HepG2 (cell line): ENCODE measurements around the gene HIPK4. TPM values are rescaled to one million over a fixed set of nuclear protein-coding genes. Genes with fewer than 3 reads are reported as not detected.

Experiments
- ATAC-seq: fragments of 200-7000 bp; cut with Tn5 transposase; 3 replicates; pipeline ENCODE4 v1.9.1; 2020; ENCODE audit warnings: mild to moderate bottlenecking, moderate library complexity
- BruUV-seq: library from RNA; stranded (reverse); fragments of 400-500 nt; replicated peaks from 2 replicates; lab custom pipeline; 2021; lab: Mats Ljungman, UMichigan
- CTCF ChIA-PET: fragments of 300-600 bp; formaldehyde crosslinking; extraction: SDS; loops from one replicate; lab custom pipeline; 2021; ENCODE audit warnings: low total read pairs, inconsistent platforms, low intra/inter-chr PET ratio; lab: Yijun Ruan, JAX
- POLR2A ChIA-PET: fragments of 350-600 bp; sonication (Branson Sonifier 250); formaldehyde crosslinking; loops from one replicate; lab custom pipeline; 2020; ENCODE audit warnings: antibody characterized with exemption, inconsistent platforms; lab: Yijun Ruan, JAX
- DNase-seq: peaks from one replicate; pipeline ENCODE4 v3.0.0-alpha.2; 2015; ENCODE audit warnings: low spot score
- FAIRE-seq: peaks from 3 replicates; lab custom pipeline; 2011; peaks lifted over from hg19 to GRCh38; lab: Jason Lieb, UNC
- H2AFZ ChIP-seq: one replicate; pipeline ENCODE4 v1.6.1; 2011; ENCODE audit warnings: low read length, inconsistent platforms
- H3K27ac ChIP-seq: fragments of 300-600 bp; 3 replicates; pipeline ENCODE4 v1.8.0; 2011; ENCODE audit warnings: mixed run types, mild to moderate bottlenecking, mixed read lengths, low read length, inconsistent platforms; ENCODE audit not compliant: insufficient read depth; ENCODE audit errors: extremely low read length
- H3K27me3 ChIP-seq, 2 experiments: fragments of 200-600 bp in 1 of 2; 2 replicates in 1 of 2; 3 replicates in 1 of 2; pipeline versions ENCODE4 v1.6.0 to v1.8.0; 2011; ENCODE audit warnings: low read length in 2 of 2, mild to moderate bottlenecking in 2 of 2, moderate library complexity in 2 of 2, inconsistent platforms in 1 of 2; ENCODE audit not compliant: insufficient read depth in 2 of 2, control insufficient read depth in 1 of 2
- H3K36me3 ChIP-seq, 2 experiments: fragments of 200-600 bp in 1 of 2; replicated peaks in 1 of 2; 2 replicates in 1 of 2; 3 replicates in 1 of 2; pipeline versions ENCODE4 v1.5.1 to v1.8.0; 2011; ENCODE audit warnings: low read length in 2 of 2, inconsistent platforms in 1 of 2; ENCODE audit not compliant: insufficient read depth in 2 of 2, control insufficient read depth in 1 of 2
- H3K4me1 ChIP-seq: 2 replicates; pipeline ENCODE4 v1.5.1; 2012; ENCODE audit warnings: low read length, inconsistent platforms; ENCODE audit not compliant: insufficient read depth
- H3K4me2 ChIP-seq: 2 replicates; pipeline ENCODE4 v1.6.0; 2011; ENCODE audit warnings: low read depth, low read length, inconsistent platforms
- H3K4me3 ChIP-seq, 3 experiments: fragments of 200-600 bp in 1 of 3; sonication (generic), shearing (Covaris generic) in 1 of 3; replicated peaks in 1 of 3; 2 replicates each; pipeline ENCODE4 v1.5.1; 2011 to 2016; ENCODE audit warnings: low read length in 3 of 3, inconsistent platforms in 2 of 3, low read depth in 2 of 3, mild to moderate bottlenecking in 2 of 3, control low read depth in 1 of 3, mixed read lengths in 1 of 3; ENCODE audit not compliant: insufficient read depth in 1 of 3
- H3K79me2 ChIP-seq: one replicate; pipeline ENCODE4 v1.6.1; 2011; ENCODE audit warnings: low read length, inconsistent platforms; ENCODE audit not compliant: insufficient read depth
- H3K9ac ChIP-seq: 2 replicates; pipeline ENCODE4 v1.6.0; 2011; ENCODE audit warnings: mild to moderate bottlenecking, low read depth, low read length, inconsistent platforms; ENCODE audit not compliant: insufficient read depth
- H3K9me3 ChIP-seq: 2 replicates; pipeline ENCODE4 v1.5.1; 2012; ENCODE audit warnings: mild to moderate bottlenecking, low read length
- H4K20me1 ChIP-seq: 2 replicates; pipeline ENCODE4 v1.6.0; 2011; ENCODE audit warnings: inconsistent platforms, mild to moderate bottlenecking, low read length, moderate library complexity; ENCODE audit not compliant: insufficient read depth
- CCDC6 ChIP-seq: sonication (generic); formaldehyde crosslinking; IDR thresholded peaks from 2 replicates; pipeline ENCODE4 v1.8.1; 2022; ENCODE audit warnings: mild to moderate bottlenecking, missing genetic modification reagents, moderate library complexity
- FOXC1 ChIP-seq: sonication (generic); formaldehyde crosslinking; IDR thresholded peaks from 2 replicates; pipeline ENCODE4 v1.8.0; 2022; ENCODE audit warnings: mild to moderate bottlenecking, missing genetic modification reagents, borderline replicate concordance
- FOXO4 ChIP-seq: sonication (generic); formaldehyde crosslinking; conservative IDR thresholded peaks from 2 replicates; pipeline ENCODE4 v1.8.1; 2023; ENCODE audit warnings: missing genetic modification reagents
- FUBP1 ChIP-seq: sonication (generic); formaldehyde crosslinking; IDR thresholded peaks from 2 replicates; pipeline ENCODE4 v1.5.1; 2020; ENCODE audit warnings: missing genetic modification reagents, mild to moderate bottlenecking, borderline replicate concordance
- HMGA1 ChIP-seq: sonication (generic); formaldehyde crosslinking; conservative IDR thresholded peaks from 2 replicates; pipeline ENCODE4 v1.4.0; 2020; ENCODE audit warnings: missing genetic modification reagents
- MEIS1 ChIP-seq: sonication (generic); formaldehyde crosslinking; IDR thresholded peaks from 2 replicates; pipeline ENCODE4 v1.9.0; 2021; ENCODE audit warnings: mild to moderate bottlenecking, missing genetic modification reagents, moderate library complexity, borderline replicate concordance
- NFIB ChIP-seq: sonication (generic); formaldehyde crosslinking; IDR thresholded peaks from 2 replicates; pipeline ENCODE4 v1.9.0; 2021; ENCODE audit warnings: missing genetic modification reagents, mild to moderate bottlenecking, borderline replicate concordance
- RNF2 ChIP-seq: fragments of 450-650 bp; conservative IDR thresholded peaks from 2 replicates; pipeline ENCODE4 v1.6.1; 2016; ENCODE audit warnings: low read depth
- ZNF816 ChIP-seq: sonication (generic); formaldehyde crosslinking; IDR thresholded peaks from 2 replicates; pipeline ENCODE4 v1.8.0; 2022; ENCODE audit warnings: missing genetic modification reagents, mild to moderate bottlenecking, borderline replicate concordance
- WGBS: methylation state at CpG from one replicate; pipeline ENCODE4 v1.1.6; 2017; ENCODE audit warnings: low lambda C conversion rate; 5-methylcytosine and 5-hydroxymethylcytosine counted together
- in situ Hi-C: cut with HindIII; loops from 2 replicates; pipeline ENCODE4 v1.10.0; 2017; ENCODE audit warnings: low pct_unique_long_range_greater_than_20kb; ENCODE audit not compliant: extremely low pct_ligation_motif_present
- intact Hi-C: fragments of 100-400 bp; cut with micrococcal nuclease; formaldehyde crosslinking; loops from one replicate; pipeline ENCODE4 v1.10.0; 2022; ENCODE audit not compliant: unreplicated experiment
- polyA plus RNA-seq, 8 experiments: library from polyadenylated mRNA; depleted of rRNA in 3 of 8; stranded (reverse) in 7 of 8; unstranded in 1 of 8; fragments of >200 nt; fragmentation: Illumina TruSeq in 4 of 8; extraction: Trizol in 4 of 8; gene quantifications; 2 replicates each; pipeline versions ENCODE4 v1.2.1 to v1.2.3, GENCODE V29; 2011 to 2016; ENCODE audit warnings: low read depth in 4 of 8, missing spikeins in 1 of 8, mixed read lengths in 1 of 8; ENCODE audit not compliant: insufficient read depth in 1 of 8
- total RNA-seq, 5 experiments: library from RNA; depleted of rRNA; stranded (reverse); fragments of >200 nt; fragmentation: Illumina TruSeq; extraction: Trizol; gene quantifications; 2 replicates each; pipeline ENCODE4 v1.2.3, GENCODE V29; 2016; ENCODE audit warnings: low read depth in 1 of 5
- TF ChIP-seq, protein P1 (sequence below): sonication (generic); formaldehyde crosslinking; IDR thresholded peaks from 2 replicates; pipeline ENCODE4 v1.8.0; 2022; ENCODE audit warnings: missing genetic modification reagents, low read depth, mild to moderate bottlenecking, borderline replicate concordance
- TF ChIP-seq, protein P2 (sequence below): sonication (generic); formaldehyde crosslinking; IDR thresholded peaks from 2 replicates; pipeline ENCODE4 v1.4.0; 2020; ENCODE audit warnings: missing genetic modification reagents
- TF ChIP-seq, protein P3 (sequence below): sonication (generic); formaldehyde crosslinking; IDR thresholded peaks from 2 replicates; pipeline ENCODE4 v1.4.0; 2020; ENCODE audit warnings: missing genetic modification reagents
- TF ChIP-seq, protein P4 (sequence below): sonication (generic); formaldehyde crosslinking; IDR thresholded peaks from 2 replicates; pipeline ENCODE4 v1.5.0; 2020; ENCODE audit warnings: missing genetic modification reagents, mild to moderate bottlenecking, borderline replicate concordance
- TF ChIP-seq, protein P5 (sequence below): fragments of 450-650 bp; IDR thresholded peaks from 2 replicates; pipeline ENCODE4 v1.6.1; 2017

Gene HIPK4
- total and polyA plus RNA-seq, 2 of the 13 experiments (the other 11 are each of a cell fraction or from before 2014, with no cell fraction given) = 0.03 TPM; not detected in 1

- ATAC-seq = no peak
- no peak overlapping the region for H3K4me3 ChIP-seq
- H3K4me2 ChIP-seq = peak overlapping the region; percentile 79; the same call in 1 of the 2 replicates
- H3K36me3 ChIP-seq = peaks cover 0 to 2% of the 10 kb centered on the region in 2 experiments; a peak in 1 of 5 replicates
- H2AFZ ChIP-seq = no peak overlapping the region
- no peak for FAIRE-seq
- 53% methylated on average over 3 of the region's 3 CpGs for WGBS
- no peaks in the 10 kb centered on the region for H4K20me1 ChIP-seq
- CTCF ChIA-PET = no interaction called here
- BruUV-seq = no TSS peak
- no peaks in the 10 kb centered on the region for H3K9me3 ChIP-seq
- POLR2A ChIA-PET = interaction anchor here (2.0 to 2.6 kb wide), 2 partner anchors 8 to 25 kb away, joined by 12 to 20 read pairs; partner anchors contain the start of gene SERTAD1
- in situ Hi-C loops (no loop called here), intact Hi-C loops (no loop called here)
- H3K4me1 ChIP-seq = peaks cover 53% of the 10 kb centered on the region
- H3K9ac ChIP-seq = no peak overlapping the region
- no peak overlapping the region for H3K27ac ChIP-seq
- H3K79me2 ChIP-seq = no peaks in the 10 kb centered on the region
- H3K27me3 ChIP-seq = 0 out of 5 replicates have a peak, but pooled peaks cover 0 to 5% of the 10 kb centered on the region in 2 experiments
- no peak for DNase-seq
- TF ChIP-seq RNF2 (no peak), NFIB (no peak), HMGA1 (CRISPR knock-in tag) (no peak), CCDC6 (CRISPR knock-in tag) (no peak), FOXC1 (CRISPR knock-in tag) (no peak), FUBP1 (CRISPR knock-in tag) (no peak), ZNF816 (CRISPR knock-in tag) (no peak), FOXO4 (CRISPR knock-in tag) (no peak), MEIS1 (CRISPR knock-in tag) (no peak)
- TF ChIP-seq, protein P1, sequence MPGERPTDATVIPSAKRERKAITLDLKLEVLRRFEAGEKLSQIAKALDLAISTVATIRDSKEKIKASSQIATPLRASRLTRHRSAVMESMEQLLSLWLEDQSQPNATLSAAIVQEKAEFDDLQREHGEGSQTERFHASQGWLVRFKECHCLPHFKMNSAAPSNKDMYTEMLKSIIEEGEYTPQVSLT (CRISPR knock-in tag) = no peak
- TF ChIP-seq, protein P2, sequence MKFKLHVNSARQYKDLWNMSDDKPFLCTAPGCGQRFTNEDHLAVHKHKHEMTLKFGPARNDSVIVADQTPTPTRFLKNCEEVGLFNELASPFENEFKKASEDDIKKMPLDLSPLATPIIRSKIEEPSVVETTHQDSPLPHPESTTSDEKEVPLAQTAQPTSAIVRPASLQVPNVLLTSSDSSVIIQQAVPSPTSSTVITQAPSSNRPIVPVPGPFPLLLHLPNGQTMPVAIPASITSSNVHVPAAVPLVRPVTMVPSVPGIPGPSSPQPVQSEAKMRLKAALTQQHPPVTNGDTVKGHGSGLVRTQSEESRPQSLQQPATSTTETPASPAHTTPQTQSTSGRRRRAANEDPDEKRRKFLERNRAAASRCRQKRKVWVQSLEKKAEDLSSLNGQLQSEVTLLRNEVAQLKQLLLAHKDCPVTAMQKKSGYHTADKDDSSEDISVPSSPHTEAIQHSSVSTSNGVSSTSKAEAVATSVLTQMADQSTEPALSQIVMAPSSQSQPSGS (CRISPR knock-in tag) = no peak
- TF ChIP-seq, protein P3, sequence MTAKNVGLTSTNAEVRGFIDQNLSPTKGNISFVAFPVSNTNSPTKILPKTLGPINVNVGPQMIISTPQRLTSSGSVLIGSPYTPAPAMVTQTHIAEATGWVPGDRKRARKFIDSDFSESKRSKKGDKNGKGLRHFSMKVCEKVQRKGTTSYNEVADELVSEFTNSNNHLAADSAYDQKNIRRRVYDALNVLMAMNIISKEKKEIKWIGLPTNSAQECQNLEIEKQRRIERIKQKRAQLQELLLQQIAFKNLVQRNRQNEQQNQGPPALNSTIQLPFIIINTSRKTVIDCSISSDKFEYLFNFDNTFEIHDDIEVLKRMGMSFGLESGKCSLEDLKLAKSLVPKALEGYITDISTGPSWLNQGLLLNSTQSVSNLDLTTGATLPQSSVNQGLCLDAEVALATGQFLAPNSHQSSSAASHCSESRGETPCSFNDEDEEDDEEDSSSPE (CRISPR knock-in tag) = no peak
- TF ChIP-seq, protein P4, sequence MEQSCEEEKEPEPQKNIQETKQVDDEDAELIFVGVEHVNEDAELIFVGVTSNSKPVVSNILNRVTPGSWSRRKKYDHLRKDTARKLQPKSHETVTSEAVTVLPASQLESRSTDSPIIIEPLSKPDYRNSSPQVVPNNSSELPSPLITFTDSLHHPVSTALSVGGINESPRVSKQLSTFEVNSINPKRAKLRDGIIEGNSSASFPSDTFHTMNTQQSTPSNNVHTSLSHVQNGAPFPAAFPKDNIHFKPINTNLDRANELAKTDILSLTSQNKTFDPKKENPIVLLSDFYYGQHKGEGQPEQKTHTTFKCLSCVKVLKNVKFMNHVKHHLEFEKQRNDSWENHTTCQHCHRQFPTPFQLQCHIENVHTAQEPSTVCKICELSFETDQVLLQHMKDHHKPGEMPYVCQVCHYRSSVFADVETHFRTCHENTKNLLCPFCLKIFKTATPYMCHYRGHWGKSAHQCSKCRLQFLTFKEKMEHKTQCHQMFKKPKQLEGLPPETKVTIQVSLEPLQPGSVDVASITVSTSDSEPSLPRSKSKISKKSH (CRISPR knock-in tag) = no peak
- TF ChIP-seq, protein P5, sequence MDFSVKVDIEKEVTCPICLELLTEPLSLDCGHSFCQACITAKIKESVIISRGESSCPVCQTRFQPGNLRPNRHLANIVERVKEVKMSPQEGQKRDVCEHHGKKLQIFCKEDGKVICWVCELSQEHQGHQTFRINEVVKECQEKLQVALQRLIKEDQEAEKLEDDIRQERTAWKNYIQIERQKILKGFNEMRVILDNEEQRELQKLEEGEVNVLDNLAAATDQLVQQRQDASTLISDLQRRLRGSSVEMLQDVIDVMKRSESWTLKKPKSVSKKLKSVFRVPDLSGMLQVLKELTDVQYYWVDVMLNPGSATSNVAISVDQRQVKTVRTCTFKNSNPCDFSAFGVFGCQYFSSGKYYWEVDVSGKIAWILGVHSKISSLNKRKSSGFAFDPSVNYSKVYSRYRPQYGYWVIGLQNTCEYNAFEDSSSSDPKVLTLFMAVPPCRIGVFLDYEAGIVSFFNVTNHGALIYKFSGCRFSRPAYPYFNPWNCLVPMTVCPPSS = no peak
Measured at GRCh38 chr19:40418040-40418439, 28.1 kb upstream of the HIPK4 start.
